ENCODE measurements around the gene ABCD3.
"Not testable (repeated sequence)": the region's sequence is repeated elsewhere in the genome, so short reads cannot be mapped to it uniquely, and the experiment has no call there.

ABCD3 gene

GRCh38 chr1:94438692-94439276 is 20.6 kb downstream of the ABCD3 start:
- Histone ChIP-seq H3K4me1 (ENCODE audit: control extremely low read depth in 1 of 4, control insufficient read depth in 4 of 4, insufficient read depth in 4 of 4, low read length in 3 of 4) (no peaks in the 10 kb centered on the region), H3K9me3 (ENCODE audit: control extremely low read depth in 1 of 5, control insufficient read depth in 4 of 5, insufficient read depth in 2 of 5, low read depth in 1 of 5, low read length in 4 of 5) (peaks cover 7 to 54% (median 14%) of the 10 kb centered on the region in 5 experiments), H3K36me3 (ENCODE audit: control insufficient read depth in 4 of 4, insufficient read depth in 4 of 4, low read length in 3 of 4) (peaks cover 2 to 11% (median 3%) of the 10 kb centered on the region in 4 experiments), H3K27ac (ENCODE audit: insufficient read depth in 1 of 2, low read depth in 1 of 2, low read length in 2 of 2, poor library complexity in 1 of 2, severe bottlenecking in 2 of 2) (no peak overlapping the region), H3K27me3 (replicated peaks in 2 of 5; ENCODE audit: control insufficient read depth in 4 of 5, insufficient read depth in 5 of 5, low read length in 4 of 5) (no peaks in the 10 kb centered on the region), H3K4me3 (ENCODE audit: control insufficient read depth in 1 of 7, extremely low read depth in 1 of 7, insufficient read depth in 4 of 7, low read depth in 2 of 7, low read length in 6 of 7) (no peak overlapping the region)
- DNase-seq, result no peak
- WGBS (ENCODE audit: insufficient coverage), result no CpG with 5 or more reads among the region's 2 CpGs
- ChIA-PET POLR2A (interaction anchor here (0.6 kb wide), 1 partner anchor 36 kb away, joined by 4 read pairs; no protein-coding TSS in a partner anchor), CTCF (no interaction called here)

GRCh38 chr1:94440088-94440487 is 21.9 kb downstream of the ABCD3 start:
- H3K27me3 ChIP-seq (replicated peaks in 2 of 5; ENCODE audit: control insufficient read depth in 4 of 5, insufficient read depth in 5 of 5, low read length in 4 of 5), result no peaks in the 10 kb centered on the region
- H3K27ac ChIP-seq (ENCODE audit: insufficient read depth in 1 of 2, low read depth in 1 of 2, low read length in 2 of 2, poor library complexity in 1 of 2, severe bottlenecking in 2 of 2), result no peak overlapping the region
- no peak for DNase-seq
- CTCF ChIA-PET, result interaction anchor here (1.4 kb wide), 1 partner anchor 23 kb away, joined by 4 read pairs; no protein-coding TSS in a partner anchor
- H3K9me3 ChIP-seq (ENCODE audit: control extremely low read depth in 1 of 5, control insufficient read depth in 4 of 5, insufficient read depth in 2 of 5, low read depth in 1 of 5, low read length in 4 of 5), result peaks cover 9 to 64% (median 22%) of the 10 kb centered on the region in 5 experiments
- peaks cover 2 to 11% (median 3%) of the 10 kb centered on the region in 4 experiments for H3K36me3 ChIP-seq (ENCODE audit: control insufficient read depth in 4 of 4, insufficient read depth in 4 of 4, low read length in 3 of 4)
- H3K4me1 ChIP-seq (ENCODE audit: control extremely low read depth in 1 of 4, control insufficient read depth in 4 of 4, insufficient read depth in 4 of 4, low read length in 3 of 4), result no peaks in the 10 kb centered on the region
- POLR2A ChIA-PET, result no interaction called here
- WGBS (ENCODE audit: insufficient coverage), result 100% methylated on average over 1 of the region's 1 CpG
- no peak overlapping the region for H3K4me3 ChIP-seq (ENCODE audit: control insufficient read depth in 1 of 7, extremely low read depth in 1 of 7, insufficient read depth in 4 of 7, low read depth in 2 of 7, low read length in 6 of 7)

- H3K27me3 ChIP-seq (replicated peaks in 2 of 5; ENCODE audit: control insufficient read depth in 4 of 5, insufficient read depth in 5 of 5, low read length in 4 of 5); POLR2A ChIA-PET; H3K4me1 ChIP-seq (ENCODE audit: control extremely low read depth in 1 of 4, control insufficient read depth in 4 of 4, insufficient read depth in 4 of 4, low read length in 3 of 4); H3K36me3 ChIP-seq (ENCODE audit: control insufficient read depth in 4 of 4, insufficient read depth in 4 of 4, low read length in 3 of 4); H3K4me3 ChIP-seq (ENCODE audit: control insufficient read depth in 1 of 7, extremely low read depth in 1 of 7, insufficient read depth in 4 of 7, low read depth in 2 of 7, low read length in 6 of 7); DNase-seq; H3K27ac ChIP-seq (ENCODE audit: insufficient read depth in 1 of 2, low read depth in 1 of 2, low read length in 2 of 2, poor library complexity in 1 of 2, severe bottlenecking in 2 of 2): not testable (repeated sequence)
- H3K9me3 ChIP-seq (ENCODE audit: control extremely low read depth in 1 of 5, control insufficient read depth in 4 of 5, insufficient read depth in 2 of 5, low read depth in 1 of 5, low read length in 4 of 5), result peaks cover 9 to 64% (median 27%) of the 10 kb centered on the region in 5 experiments
- CTCF ChIA-PET, result interaction anchor here (1.0 kb wide), 1 partner anchor 21 kb away, joined by 3 read pairs; no protein-coding TSS in a partner anchor
These were observed 24.9 kb downstream of the ABCD3 start for GRCh38 chr1:94443067-94443466.

GRCh38 chr1:94444819-94445218 is 26.6 kb downstream of the ABCD3 start:
- CTCF ChIA-PET; H3K27me3 ChIP-seq (replicated peaks in 2 of 5; ENCODE audit: control insufficient read depth in 4 of 5, insufficient read depth in 5 of 5, low read length in 4 of 5); H3K4me3 ChIP-seq (ENCODE audit: control insufficient read depth in 1 of 7, extremely low read depth in 1 of 7, insufficient read depth in 4 of 7, low read depth in 2 of 7, low read length in 6 of 7); DNase-seq; H3K27ac ChIP-seq (ENCODE audit: insufficient read depth in 1 of 2, low read depth in 1 of 2, low read length in 2 of 2, poor library complexity in 1 of 2, severe bottlenecking in 2 of 2); H3K4me1 ChIP-seq (ENCODE audit: control extremely low read depth in 1 of 4, control insufficient read depth in 4 of 4, insufficient read depth in 4 of 4, low read length in 3 of 4); POLR2A ChIA-PET: not testable (repeated sequence)
- H3K9me3 ChIP-seq (ENCODE audit: control extremely low read depth in 1 of 5, control insufficient read depth in 4 of 5, insufficient read depth in 2 of 5, low read depth in 1 of 5, low read length in 4 of 5), result peaks cover 8 to 68% (median 35%) of the 10 kb centered on the region in 5 experiments
- H3K36me3 ChIP-seq (ENCODE audit: control insufficient read depth in 4 of 4, insufficient read depth in 4 of 4, low read length in 3 of 4), result peaks cover 2 to 16% (median 10%) of the 10 kb centered on the region in 4 experiments
- WGBS (ENCODE audit: insufficient coverage), result 90% methylated on average over 2 of the region's 3 CpGs

GRCh38 chr1:94445733-94446132 is 27.5 kb downstream of the ABCD3 start:
- Histone ChIP-seq H3K9me3 (ENCODE audit: control extremely low read depth in 1 of 5, control insufficient read depth in 4 of 5, insufficient read depth in 2 of 5, low read depth in 1 of 5, low read length in 4 of 5) (peaks cover 6 to 68% (median 39%) of the 10 kb centered on the region in 5 experiments), H3K36me3 (ENCODE audit: control insufficient read depth in 4 of 4, insufficient read depth in 4 of 4, low read length in 3 of 4) (peaks cover 0 to 21% (median 12%) of the 10 kb centered on the region in 4 experiments)
- 98% methylated on average over 8 of the region's 8 CpGs for WGBS (ENCODE audit: insufficient coverage)
- DNase-seq; H3K27me3 ChIP-seq (replicated peaks in 2 of 5; ENCODE audit: control insufficient read depth in 4 of 5, insufficient read depth in 5 of 5, low read length in 4 of 5); H3K4me3 ChIP-seq (ENCODE audit: control insufficient read depth in 1 of 7, extremely low read depth in 1 of 7, insufficient read depth in 4 of 7, low read depth in 2 of 7, low read length in 6 of 7); H3K27ac ChIP-seq (ENCODE audit: insufficient read depth in 1 of 2, low read depth in 1 of 2, low read length in 2 of 2, poor library complexity in 1 of 2, severe bottlenecking in 2 of 2); POLR2A ChIA-PET; H3K4me1 ChIP-seq (ENCODE audit: control extremely low read depth in 1 of 4, control insufficient read depth in 4 of 4, insufficient read depth in 4 of 4, low read length in 3 of 4): not testable (repeated sequence)
- CTCF ChIA-PET, result interaction anchor here (0.9 kb wide), 1 partner anchor 16 kb away, joined by 3 read pairs; no protein-coding TSS in a partner anchor

- CTCF ChIA-PET, result interaction anchor here (0.9 kb wide), 1 partner anchor 16 kb away, joined by 3 read pairs; no protein-coding TSS in a partner anchor
- peaks cover 0 to 23% (median 12%) of the 10 kb centered on the region in 4 experiments for H3K36me3 ChIP-seq (ENCODE audit: control insufficient read depth in 4 of 4, insufficient read depth in 4 of 4, low read length in 3 of 4)
- POLR2A ChIA-PET; DNase-seq; H3K27me3 ChIP-seq (replicated peaks in 2 of 5; ENCODE audit: control insufficient read depth in 4 of 5, insufficient read depth in 5 of 5, low read length in 4 of 5); H3K4me1 ChIP-seq (ENCODE audit: control extremely low read depth in 1 of 4, control insufficient read depth in 4 of 4, insufficient read depth in 4 of 4, low read length in 3 of 4); H3K4me3 ChIP-seq (ENCODE audit: control insufficient read depth in 1 of 7, extremely low read depth in 1 of 7, insufficient read depth in 4 of 7, low read depth in 2 of 7, low read length in 6 of 7); H3K27ac ChIP-seq (ENCODE audit: insufficient read depth in 1 of 2, low read depth in 1 of 2, low read length in 2 of 2, poor library complexity in 1 of 2, severe bottlenecking in 2 of 2): not testable (repeated sequence)
- 100% methylated on average over 3 of the region's 6 CpGs for WGBS (ENCODE audit: insufficient coverage)
- peaks cover 6 to 73% (median 39%) of the 10 kb centered on the region in 5 experiments for H3K9me3 ChIP-seq (ENCODE audit: control extremely low read depth in 1 of 5, control insufficient read depth in 4 of 5, insufficient read depth in 2 of 5, low read depth in 1 of 5, low read length in 4 of 5)
These were observed 28.0 kb downstream of the ABCD3 start for GRCh38 chr1:94446177-94446576.

GRCh38 chr1:94448741-94449140 is 30.6 kb downstream of the ABCD3 start:
- Histone ChIP-seq H3K9me3 (ENCODE audit: control extremely low read depth in 1 of 5, control insufficient read depth in 4 of 5, insufficient read depth in 2 of 5, low read depth in 1 of 5, low read length in 4 of 5) (peaks cover 10 to 69% (median 45%) of the 10 kb centered on the region in 5 experiments), H3K36me3 (ENCODE audit: control insufficient read depth in 4 of 4, insufficient read depth in 4 of 4, low read length in 3 of 4) (peaks cover 4 to 33% (median 15%) of the 10 kb centered on the region in 4 experiments)
- H3K27me3 ChIP-seq (replicated peaks in 2 of 5; ENCODE audit: control insufficient read depth in 4 of 5, insufficient read depth in 5 of 5, low read length in 4 of 5); H3K27ac ChIP-seq (ENCODE audit: insufficient read depth in 1 of 2, low read depth in 1 of 2, low read length in 2 of 2, poor library complexity in 1 of 2, severe bottlenecking in 2 of 2); DNase-seq; H3K4me3 ChIP-seq (ENCODE audit: control insufficient read depth in 1 of 7, extremely low read depth in 1 of 7, insufficient read depth in 4 of 7, low read depth in 2 of 7, low read length in 6 of 7); POLR2A ChIA-PET; H3K4me1 ChIP-seq (ENCODE audit: control extremely low read depth in 1 of 4, control insufficient read depth in 4 of 4, insufficient read depth in 4 of 4, low read length in 3 of 4): not testable (repeated sequence)
- WGBS (ENCODE audit: insufficient coverage), result 100% methylated on average over 1 of the region's 3 CpGs
- CTCF ChIA-PET, result interaction anchor here (1.0 kb wide), 1 partner anchor 66 kb away, joined by 3 read pairs; no protein-coding TSS in a partner anchor
